Duodenal mucosa (tissue), 2 donors: ENCODE results near the gene CUL5.
A peak's percentile ranks its signal among the peaks of the same experiment; 100 is the strongest.

ENCODE experiments used
- H3K27ac ChIP-seq: one replicate; pipeline ENCODE4 v1.7.0; 2013; ENCODE audit warnings: low read depth, low read length
- H3K27me3 ChIP-seq, 2 donors: one replicate each; pipeline ENCODE4 v1.7.0; 2013; ENCODE audit warnings: low read length in 2 of 2, control low read depth in 1 of 2; ENCODE audit not compliant: insufficient read depth in 2 of 2, control insufficient read depth in 1 of 2
- H3K36me3 ChIP-seq, 2 donors: one replicate each; pipeline ENCODE4 v1.7.0; 2013; ENCODE audit warnings: low read length in 2 of 2, control low read depth in 1 of 2; ENCODE audit not compliant: insufficient read depth in 2 of 2, control insufficient read depth in 1 of 2
- H3K4me1 ChIP-seq, 2 donors: one replicate each; pipeline ENCODE4 v1.7.0; 2013; ENCODE audit warnings: low read length in 2 of 2, control low read depth in 1 of 2; ENCODE audit not compliant: insufficient read depth in 2 of 2, control insufficient read depth in 1 of 2
- H3K4me3 ChIP-seq, 2 donors: one replicate each; pipeline ENCODE4 v1.7.0; 2013; ENCODE audit warnings: low read length in 2 of 2, low read depth in 1 of 2
- H3K9ac ChIP-seq, 2 donors: one replicate each; pipeline ENCODE4 v1.7.0; 2013; ENCODE audit warnings: low read length in 2 of 2, low read depth in 1 of 2
- H3K9me3 ChIP-seq, 2 donors: one replicate each; pipeline ENCODE4 v1.7.0; 2013; ENCODE audit warnings: low read length in 2 of 2, control low read depth in 1 of 2; ENCODE audit not compliant: control insufficient read depth in 1 of 2

Gene CUL5

GRCh38 chr11:108008656-108009496, at the start of gene CUL5:
CUL5 (plus strand) TSS chr11:108008898; CDS start chr11:108009349, 451 bp downstream.
- peak within 1 kb of the TSS; percentile 92 for H3K27ac ChIP-seq
- no peaks in the 10 kb centered on the region for H3K36me3 ChIP-seq
- no peaks in the 10 kb centered on the region for H3K9me3 ChIP-seq
- H3K27me3 ChIP-seq = no peaks in the 10 kb centered on the region
- H3K9ac ChIP-seq = peak within 1 kb of the TSS; percentile 98 to 100
- H3K4me3 ChIP-seq = peak within 1 kb of the TSS; percentile 99
- peaks cover 18 to 32% of the 10 kb centered on the region in 2 donors for H3K4me1 ChIP-seq

GRCh38 chr11:107961480-107961879, 47.2 kb upstream of the CUL5 start:
- Histone ChIP-seq H3K9me3 (no peaks in the 10 kb centered on the region), H3K4me3 (no peak overlapping the region), H3K4me1 (no peaks in the 10 kb centered on the region), H3K27me3 (no peaks in the 10 kb centered on the region), H3K9ac (no peak overlapping the region), H3K36me3 (no peaks in the 10 kb centered on the region), H3K27ac (no peak overlapping the region)

GRCh38 chr11:107962181-107962580, 46.5 kb upstream of the CUL5 start:
- Histone ChIP-seq H3K9me3 (no peaks in the 10 kb centered on the region), H3K9ac (no peak overlapping the region), H3K27me3 (no peaks in the 10 kb centered on the region), H3K4me1 (no peaks in the 10 kb centered on the region), H3K27ac (no peak overlapping the region), H3K4me3 (no peak overlapping the region), H3K36me3 (no peaks in the 10 kb centered on the region)

GRCh38 chr11:107963091-107963490, 45.6 kb upstream of the CUL5 start:
- H3K27me3 ChIP-seq = no peaks in the 10 kb centered on the region
- H3K4me3 ChIP-seq = no peak overlapping the region
- no peak overlapping the region for H3K27ac ChIP-seq
- H3K9me3 ChIP-seq = no peaks in the 10 kb centered on the region
- no peaks in the 10 kb centered on the region for H3K4me1 ChIP-seq
- H3K9ac ChIP-seq = no peak overlapping the region
- no peaks in the 10 kb centered on the region for H3K36me3 ChIP-seq

GRCh38 chr11:107969219-107969618, 39.5 kb upstream of the CUL5 start:
- no peaks in the 10 kb centered on the region for H3K36me3 ChIP-seq
- no peaks in the 10 kb centered on the region for H3K4me1 ChIP-seq
- no peaks in the 10 kb centered on the region for H3K27me3 ChIP-seq
- no peaks in the 10 kb centered on the region for H3K9me3 ChIP-seq
- H3K4me3 ChIP-seq = no peak overlapping the region
- no peak overlapping the region for H3K9ac ChIP-seq
- H3K27ac ChIP-seq = no peak overlapping the region

GRCh38 chr11:107970049-107970448, 38.6 kb upstream of the CUL5 start:
- H3K9ac ChIP-seq = no peak overlapping the region
- no peaks in the 10 kb centered on the region for H3K27me3 ChIP-seq
- H3K4me1 ChIP-seq = no peaks in the 10 kb centered on the region
- no peaks in the 10 kb centered on the region for H3K9me3 ChIP-seq
- no peak overlapping the region for H3K27ac ChIP-seq
- no peak overlapping the region for H3K4me3 ChIP-seq
- no peaks in the 10 kb centered on the region for H3K36me3 ChIP-seq

- no peaks in the 10 kb centered on the region for H3K36me3 ChIP-seq
- no peak overlapping the region for H3K4me3 ChIP-seq
- H3K27me3 ChIP-seq = no peaks in the 10 kb centered on the region
- no peak overlapping the region for H3K9ac ChIP-seq
- H3K27ac ChIP-seq = no peak overlapping the region
- H3K4me1 ChIP-seq = no peaks in the 10 kb centered on the region
- no peaks in the 10 kb centered on the region for H3K9me3 ChIP-seq
Observed at GRCh38 chr11:107973641-107974040, 35.1 kb upstream of the CUL5 start.

- no peak overlapping the region for H3K9ac ChIP-seq
- H3K36me3 ChIP-seq = no peaks in the 10 kb centered on the region
- no peak overlapping the region for H3K27ac ChIP-seq
- no peaks in the 10 kb centered on the region for H3K9me3 ChIP-seq
- H3K4me3 ChIP-seq = no peak overlapping the region
- no peaks in the 10 kb centered on the region for H3K27me3 ChIP-seq
- H3K4me1 ChIP-seq = no peaks in the 10 kb centered on the region
Observed at GRCh38 chr11:107988397-107989158, 20.1 kb upstream of the CUL5 start.

GRCh38 chr11:107991868-107992414, 16.8 kb upstream of the CUL5 start:
- Histone ChIP-seq H3K9me3 (no peaks in the 10 kb centered on the region), H3K36me3 (no peaks in the 10 kb centered on the region), H3K9ac (no peak overlapping the region), H3K27ac (no peak overlapping the region), H3K4me1 (no peaks in the 10 kb centered on the region), H3K27me3 (no peaks in the 10 kb centered on the region), H3K4me3 (no peak overlapping the region)
